Posterior cingulate gyrus (tissue), 11 donors: Measurements from ENCODE around the gene FBXL13.

Experiments
- DNase-seq, 10 donors: peaks; one replicate each; pipeline versions ENCODE4 v3.0.0 to v3.0.0-alpha.2; 2020 to 2021; ENCODE audit warnings: mixed read lengths in 3 of 10
- intact Hi-C: fragments of 100-400 bp; cut with DNase I; formaldehyde crosslinking; loops from one replicate; pipeline ENCODE4 v1.15.1; 2023

FBXL13 gene

DNA sequence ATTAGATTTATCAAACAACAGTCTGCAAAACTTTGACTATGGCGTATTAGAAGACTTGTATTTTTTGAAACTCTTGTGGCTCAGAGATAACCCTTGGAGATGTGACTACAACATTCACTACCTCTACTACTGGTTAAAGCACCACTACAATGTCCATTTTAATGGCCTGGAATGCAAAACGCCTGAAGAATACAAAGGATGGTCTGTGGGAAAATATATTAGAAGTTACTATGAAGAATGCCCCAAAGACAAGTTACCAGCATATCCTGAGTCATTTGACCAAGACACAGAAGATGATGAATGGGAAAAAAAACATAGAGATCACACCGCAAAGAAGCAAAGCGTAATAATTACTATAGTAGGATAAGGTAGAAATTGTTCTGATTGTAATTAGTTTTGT, 130.4 kb downstream of the FBXL13 start:
- no peak for DNase-seq
- intact Hi-C loops: no loop called here

DNA sequence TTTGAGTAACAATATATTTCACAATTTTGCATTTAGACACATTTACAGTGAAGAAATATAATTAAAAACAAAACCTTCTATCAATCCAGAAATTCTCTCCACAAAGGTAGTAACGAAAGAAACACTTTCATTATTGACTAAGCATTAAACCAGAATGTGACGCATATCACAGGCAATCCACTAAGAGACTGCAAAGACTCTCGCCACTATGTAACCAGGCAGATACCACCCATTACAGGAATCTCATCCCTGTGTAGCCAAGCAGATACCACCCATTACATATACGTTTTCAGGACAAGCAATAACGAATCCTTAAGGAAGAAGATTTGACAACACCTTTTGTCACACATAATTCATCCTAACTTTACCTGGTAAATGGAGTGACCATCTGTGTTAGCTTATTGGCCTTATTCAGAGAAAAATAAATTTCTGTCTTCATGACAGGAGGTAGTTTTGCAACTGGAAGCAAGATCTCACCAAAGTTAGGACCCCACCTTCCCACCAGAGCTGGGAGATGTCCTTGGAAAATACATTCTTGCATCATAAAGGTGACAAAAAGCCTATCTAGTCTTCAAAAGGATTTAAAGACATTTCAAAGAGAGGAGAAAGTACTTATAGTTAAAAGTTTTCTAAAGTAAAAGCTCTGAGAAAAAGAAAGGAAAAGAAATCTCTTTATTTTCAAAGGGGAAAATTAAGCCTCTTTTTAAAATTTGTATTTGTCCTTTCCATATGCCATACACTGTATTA, 131.0 kb downstream of the FBXL13 start:
- intact Hi-C loops: no loop called here
- DNase-seq: no peak

DNA sequence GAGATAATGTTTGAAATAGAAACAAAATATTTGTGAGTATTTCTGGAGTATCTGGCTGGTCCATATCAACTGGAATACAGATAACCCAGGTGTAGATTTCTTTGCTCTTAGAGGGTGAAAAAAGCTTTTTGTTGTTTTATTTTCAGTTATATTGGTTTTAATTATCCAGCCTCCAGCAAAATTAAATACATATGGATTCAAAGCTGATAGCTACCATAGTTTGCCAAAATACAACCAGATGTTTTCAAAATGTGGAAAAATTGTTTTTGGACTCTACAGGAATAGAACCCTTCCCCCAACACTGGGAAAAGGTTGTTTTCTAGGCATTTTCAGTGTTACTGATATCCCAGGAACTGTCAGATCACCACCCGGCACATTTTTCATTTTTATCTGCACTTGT, 131.7 kb downstream of the FBXL13 start:
- intact Hi-C loops: no loop called here
- no peak for DNase-seq

DNA sequence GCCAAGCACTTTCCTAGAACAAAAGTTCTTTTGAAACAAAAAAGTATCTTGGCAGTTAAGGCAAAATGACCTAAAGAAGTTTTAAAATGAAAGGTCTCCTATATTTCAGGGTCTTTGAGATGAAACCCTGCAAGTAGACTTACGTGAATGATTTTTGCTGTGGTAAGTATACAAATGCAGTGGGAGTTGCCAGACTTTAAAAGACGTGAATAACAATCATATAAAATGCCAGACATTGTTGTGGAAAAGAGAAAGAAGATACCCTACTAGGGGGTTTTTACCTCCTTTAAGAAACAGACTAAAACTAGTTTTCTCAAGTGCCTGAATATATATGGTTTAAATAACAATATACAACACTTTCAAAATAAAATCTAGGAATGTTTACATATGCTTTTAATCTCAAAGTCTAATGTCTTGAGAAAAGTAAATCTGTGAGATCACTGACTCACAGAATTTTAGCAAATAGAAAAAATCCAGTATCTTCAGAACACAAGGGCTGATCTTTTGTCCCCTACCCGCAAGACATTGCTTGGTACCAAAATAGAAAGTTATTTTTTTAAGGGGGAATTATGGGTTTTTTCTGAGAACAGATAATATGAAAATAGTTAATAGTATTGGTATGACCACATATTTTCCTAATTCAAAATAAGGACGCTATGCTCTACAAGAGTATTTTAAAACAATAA, 132.3 kb downstream of the FBXL13 start:
- intact Hi-C loops: no loop called here
- DNase-seq: no peak

DNA sequence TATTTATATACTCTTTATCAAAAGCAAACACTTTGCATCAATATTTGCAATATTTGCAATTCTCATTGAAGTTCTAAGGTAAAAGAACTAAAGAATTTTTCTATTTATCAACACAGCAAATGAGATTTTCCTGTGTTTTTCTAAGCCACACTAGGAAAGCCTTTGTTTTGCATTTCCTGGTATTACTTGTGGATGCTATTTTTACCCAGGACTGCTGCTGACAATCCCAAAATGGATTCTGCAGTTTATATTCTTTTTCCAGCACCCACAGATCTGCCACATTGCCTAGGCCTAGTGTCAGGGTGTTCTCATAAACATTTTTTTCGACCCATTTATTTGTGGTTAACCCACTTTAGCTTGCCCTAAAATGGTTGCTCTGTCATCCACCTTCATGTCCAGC, 135.9 kb downstream of the FBXL13 start:
- DNase-seq: no peak
- intact Hi-C loops: no loop called here

DNA sequence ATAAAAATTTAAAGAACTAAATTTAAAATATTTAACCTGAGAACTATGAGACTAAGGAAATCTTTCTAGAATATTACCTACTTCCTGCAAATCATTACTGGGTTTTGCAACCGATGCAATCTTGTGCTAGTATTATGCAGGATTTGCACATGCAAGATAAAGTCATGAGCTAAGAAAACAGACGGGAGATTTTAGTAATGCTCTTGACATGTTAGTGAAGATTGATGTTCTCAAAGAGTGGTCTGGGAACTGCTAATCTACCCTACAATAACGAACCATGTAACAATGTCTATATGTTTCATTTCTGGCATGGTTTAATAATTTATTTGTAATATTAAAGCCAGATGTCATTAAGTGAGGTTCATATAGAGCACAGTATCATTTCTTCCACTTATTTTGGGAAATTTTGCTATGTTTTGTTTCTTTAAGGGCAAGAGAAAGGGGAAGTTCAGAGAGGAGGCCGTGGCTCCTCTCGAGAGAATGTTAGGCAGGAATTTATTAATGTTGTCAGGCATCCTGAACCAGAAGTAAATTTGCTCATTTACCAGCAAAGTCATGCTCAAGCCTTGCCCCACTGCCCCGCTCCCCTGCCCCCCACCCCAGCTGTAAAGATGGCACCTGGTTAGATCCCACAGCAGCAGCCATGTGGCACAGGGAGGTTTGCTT, 139.0 kb downstream of the FBXL13 start:
- no peak for DNase-seq
- intact Hi-C loops: no loop called here

DNA sequence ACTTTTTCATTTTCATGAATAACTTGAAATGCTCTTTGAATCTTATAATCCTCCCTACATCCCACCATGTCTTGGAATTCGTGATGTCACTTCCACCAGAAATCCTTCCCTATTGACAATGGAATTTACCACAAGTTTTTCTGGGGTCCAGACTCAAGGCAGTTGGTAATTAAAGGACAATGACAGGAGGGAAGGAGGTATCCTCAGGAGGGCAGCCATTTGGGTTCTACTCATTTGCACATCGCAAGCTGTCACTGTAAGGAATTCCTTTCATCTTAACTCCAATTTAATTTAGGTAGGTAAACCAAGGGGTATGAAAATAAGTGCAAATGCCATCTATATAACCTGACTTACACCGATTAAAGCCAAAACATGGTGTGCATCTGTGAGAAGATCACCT, 139.9 kb downstream of the FBXL13 start:
- intact Hi-C loops: no loop called here
- DNase-seq: no peak

DNA sequence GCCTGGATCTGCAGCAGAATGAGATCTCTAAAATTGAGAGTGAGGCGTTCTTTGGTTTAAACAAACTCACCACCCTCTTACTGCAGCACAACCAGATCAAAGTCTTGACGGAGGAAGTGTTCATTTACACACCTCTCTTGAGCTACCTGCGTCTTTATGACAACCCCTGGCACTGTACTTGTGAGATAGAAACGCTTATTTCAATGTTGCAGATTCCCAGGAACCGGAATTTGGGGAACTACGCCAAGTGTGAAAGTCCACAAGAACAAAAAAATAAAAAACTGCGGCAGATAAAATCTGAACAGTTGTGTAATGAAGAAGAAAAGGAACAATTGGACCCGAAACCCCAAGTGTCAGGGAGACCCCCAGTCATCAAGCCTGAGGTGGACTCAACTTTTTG, 140.4 kb downstream of the FBXL13 start:
- intact Hi-C loops: no loop called here
- DNase-seq: no peak

DNA sequence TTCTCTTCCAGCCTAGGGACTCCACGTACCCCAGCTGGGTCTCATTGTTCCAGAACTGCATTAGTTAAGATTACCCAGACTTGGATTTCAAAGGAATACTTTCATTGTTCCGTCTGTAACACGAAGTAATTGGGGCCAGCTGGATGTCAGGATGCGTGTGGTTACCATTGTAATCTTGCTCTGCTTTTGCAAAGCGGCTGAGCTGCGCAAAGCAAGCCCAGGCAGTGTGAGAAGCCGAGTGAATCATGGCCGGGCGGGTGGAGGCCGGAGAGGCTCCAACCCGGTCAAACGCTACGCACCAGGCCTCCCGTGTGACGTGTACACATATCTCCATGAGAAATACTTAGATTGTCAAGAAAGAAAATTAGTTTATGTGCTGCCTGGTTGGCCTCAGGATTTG, 140.8 kb downstream of the FBXL13 start:
- DNase-seq: peak in 6 of 10 donors; percentile 4 to 85 (median 30)
- intact Hi-C loops: no loop called here

DNA sequence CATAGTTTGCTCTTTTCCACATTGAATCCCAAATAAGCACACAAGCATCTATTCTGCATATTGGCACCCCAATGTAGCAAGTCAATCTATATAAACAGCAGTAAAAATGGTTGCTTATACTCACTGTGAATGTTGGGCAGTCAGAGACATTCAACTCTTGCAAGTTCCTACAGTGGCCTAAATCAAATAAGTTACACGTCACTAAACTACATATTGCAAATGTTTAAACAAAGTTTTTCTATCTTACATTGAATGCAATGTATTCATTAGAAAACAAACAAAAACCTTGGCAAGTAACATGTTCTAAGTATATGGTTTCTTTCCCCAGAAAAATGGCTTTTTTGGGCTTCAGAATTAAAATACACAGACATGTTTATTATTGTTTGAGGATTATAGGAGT, 142.8 kb downstream of the FBXL13 start:
- intact Hi-C loops: no loop called here

DNA sequence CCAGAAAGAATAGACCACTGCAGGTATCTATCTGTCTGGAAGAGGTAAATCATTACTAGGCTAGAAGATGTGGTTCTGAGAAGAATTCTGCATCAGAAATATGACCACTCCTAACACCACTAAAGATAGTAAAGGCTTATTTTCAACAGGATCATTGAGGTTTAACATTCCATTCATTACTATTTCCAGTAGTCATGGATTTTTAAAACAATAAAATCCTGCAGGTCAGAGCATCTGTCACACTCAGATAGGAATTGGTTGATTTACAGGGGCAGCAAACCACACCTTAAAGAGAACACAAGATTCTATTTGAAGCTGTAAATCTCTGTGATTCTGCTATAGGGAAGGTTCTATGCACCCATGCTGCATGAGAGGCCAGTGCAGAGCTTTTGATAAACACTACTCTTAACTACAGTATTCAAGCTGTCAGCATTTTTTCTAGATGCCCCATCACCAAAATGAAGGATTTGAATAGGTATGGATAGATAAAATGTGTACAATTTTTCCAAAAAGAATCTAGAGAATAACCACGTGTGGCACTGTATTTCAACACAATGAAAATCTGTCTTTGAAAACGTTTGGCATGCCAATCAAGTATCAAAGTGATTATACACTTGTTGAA, 147.2 kb downstream of the FBXL13 start:
- DNase-seq: no peak
- intact Hi-C loops: no loop called here

More for the DNA sequence above, 142.8 kb downstream of the FBXL13 start:
- no peak for DNase-seq

DNA sequence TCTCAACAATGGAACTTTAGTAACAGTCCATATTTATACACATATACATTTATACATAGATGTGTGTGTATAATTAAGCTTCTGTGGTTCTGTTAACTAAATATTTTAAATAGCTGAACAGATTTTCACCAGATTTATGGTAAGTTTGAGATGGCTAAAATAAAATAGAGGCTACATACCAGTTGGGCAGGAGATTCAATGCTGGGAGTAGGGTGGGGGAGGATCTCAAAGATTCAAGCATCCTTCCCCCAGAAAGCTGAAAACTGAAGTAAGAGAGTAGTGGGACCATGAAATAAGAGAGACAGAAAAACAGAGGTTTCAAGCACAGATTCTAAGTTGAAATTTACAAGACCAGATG, 147.8 kb downstream of the FBXL13 start:
- DNase-seq: no peak
- intact Hi-C loops: no loop called here

DNA sequence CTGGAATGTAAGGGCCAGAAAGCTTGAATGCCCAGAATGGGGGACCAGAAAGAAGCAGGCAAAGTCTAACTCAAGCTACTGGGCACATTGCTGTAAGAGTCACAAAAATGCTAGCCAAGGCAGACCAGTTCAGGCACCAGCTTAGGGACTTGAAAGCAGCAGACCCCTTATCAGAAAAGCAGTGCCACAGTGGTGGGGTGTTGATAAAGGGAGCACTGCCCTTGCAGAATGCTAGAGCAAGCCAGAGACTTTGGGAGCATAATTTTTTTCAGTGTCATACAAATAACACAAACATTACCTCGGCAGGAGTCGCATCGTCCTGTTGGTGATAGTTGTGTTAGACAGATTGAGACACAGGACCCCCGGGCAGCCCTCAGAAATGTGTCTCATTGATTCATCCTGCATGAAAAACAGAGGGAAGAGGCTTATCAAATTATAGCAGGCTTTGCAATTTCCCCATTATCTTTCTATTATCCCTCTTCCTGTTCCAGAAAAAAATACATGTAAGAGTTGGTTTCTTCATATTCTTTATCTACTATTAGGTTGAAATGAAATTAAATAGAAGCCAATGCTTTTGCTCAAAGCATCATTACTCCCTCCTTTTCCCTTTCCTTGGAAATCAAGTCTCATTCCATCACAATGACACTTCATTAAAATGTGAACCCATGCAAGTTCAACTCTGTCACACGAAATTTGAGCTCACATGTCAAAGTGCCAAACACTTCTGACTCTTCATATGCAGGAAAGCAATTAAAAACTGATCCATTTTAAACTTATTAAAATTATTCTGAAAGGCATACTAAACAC, 148.4 kb downstream of the FBXL13 start:
- DNase-seq: no peak
- intact Hi-C loops: no loop called here

DNA sequence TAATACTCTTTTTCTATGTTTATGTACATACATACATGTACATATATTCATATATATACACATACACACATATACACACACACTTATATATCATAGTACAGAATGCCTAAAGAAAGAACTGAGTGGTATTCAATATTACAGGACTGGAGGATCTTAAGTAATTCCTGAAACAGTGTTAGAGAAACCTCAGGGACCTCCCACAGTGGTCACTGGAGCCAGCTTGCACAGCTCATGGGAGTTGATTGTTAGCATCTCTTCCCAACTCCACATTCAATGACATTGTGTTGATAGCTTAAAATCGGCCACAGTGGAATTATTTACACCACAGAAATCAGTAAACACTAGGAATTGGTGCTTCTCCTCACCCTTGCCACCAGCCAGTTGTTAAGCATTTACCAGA, 155.8 kb downstream of the FBXL13 start:
- intact Hi-C loops: no loop called here
- no peak for DNase-seq

DNA sequence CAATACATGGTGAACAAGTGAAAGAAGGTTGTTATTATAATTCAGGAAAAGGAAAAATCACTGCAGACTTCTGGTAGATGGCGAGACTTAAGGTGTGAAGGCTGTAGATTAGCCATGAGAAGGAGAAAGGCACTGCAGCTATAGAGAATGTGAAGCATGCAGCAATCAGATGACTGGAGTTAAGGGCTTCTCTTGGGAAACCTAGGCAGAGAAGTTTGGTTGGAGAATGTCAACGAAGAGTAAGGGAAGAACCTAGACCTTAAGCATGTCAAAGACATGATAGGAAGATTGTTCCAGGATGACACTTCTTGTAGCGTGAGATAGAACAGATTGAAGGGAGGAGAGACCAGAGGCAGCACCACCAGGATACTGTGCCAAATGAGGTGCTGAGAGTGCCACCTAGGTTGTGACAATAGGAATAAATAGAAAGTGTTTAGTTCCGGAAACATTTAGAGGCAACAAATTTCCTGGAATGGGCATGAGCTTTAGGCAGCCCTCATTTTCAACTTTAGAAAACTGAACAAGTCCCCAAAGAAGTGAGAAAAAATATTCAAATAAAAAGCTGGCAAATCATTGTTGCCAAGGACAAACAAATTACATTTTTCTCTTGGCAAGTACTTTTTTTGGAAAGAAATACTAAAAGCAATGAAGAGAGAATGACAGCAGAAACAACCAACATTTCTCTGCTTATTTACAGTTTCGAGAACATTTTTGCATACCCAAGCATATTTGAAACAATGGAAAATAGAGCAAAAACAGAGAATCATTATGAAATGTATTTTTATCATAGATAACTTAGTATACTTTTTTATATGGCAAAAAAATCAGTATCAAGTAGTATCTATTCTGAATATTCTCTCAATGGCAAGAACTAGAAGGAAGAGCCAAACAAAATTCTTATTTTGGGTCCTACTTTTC, 156.9 kb downstream of the FBXL13 start:
- no peak for DNase-seq
- intact Hi-C loops: no loop called here

DNA sequence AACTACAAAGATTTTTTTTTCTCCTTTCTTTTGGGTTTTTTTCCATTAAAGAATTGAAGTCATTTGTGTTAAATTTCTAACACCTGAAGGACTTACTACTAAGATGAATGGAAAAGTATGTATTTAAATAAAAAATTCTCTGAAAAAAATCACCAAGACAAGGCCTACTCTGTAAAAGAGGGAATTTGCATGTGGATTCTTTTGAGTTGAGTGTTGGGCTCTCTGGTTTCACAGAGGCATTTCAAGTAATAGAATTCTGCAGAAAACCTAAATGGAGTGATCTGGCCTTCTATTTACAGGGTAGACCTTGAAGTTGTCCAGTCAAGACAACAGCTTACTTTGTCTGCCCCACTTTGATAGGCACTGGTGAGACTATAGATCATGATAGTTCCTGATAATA, 157.7 kb downstream of the FBXL13 start:
- intact Hi-C loops: no loop called here
- DNase-seq: no peak

DNA sequence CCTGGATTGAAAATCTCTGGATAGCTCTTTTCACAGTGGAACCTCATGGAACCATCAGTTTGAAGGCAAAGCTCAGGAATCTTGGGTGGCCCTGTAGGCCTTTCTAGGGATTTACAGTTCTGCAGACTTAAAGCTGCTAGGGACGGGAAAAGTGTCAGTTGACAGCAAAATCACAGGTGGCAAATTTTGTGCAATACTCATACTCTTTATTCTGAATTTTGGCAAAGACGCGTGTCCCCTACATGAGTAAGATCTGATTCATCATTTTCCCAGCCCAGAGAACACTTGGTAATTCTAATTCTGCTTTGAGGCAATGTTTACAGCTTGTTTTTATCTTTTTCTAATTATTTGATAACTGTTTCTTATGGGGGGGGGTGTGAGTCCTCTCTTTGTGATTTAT, 158.2 kb downstream of the FBXL13 start:
- intact Hi-C loops: no loop called here
- no peak for DNase-seq

DNA sequence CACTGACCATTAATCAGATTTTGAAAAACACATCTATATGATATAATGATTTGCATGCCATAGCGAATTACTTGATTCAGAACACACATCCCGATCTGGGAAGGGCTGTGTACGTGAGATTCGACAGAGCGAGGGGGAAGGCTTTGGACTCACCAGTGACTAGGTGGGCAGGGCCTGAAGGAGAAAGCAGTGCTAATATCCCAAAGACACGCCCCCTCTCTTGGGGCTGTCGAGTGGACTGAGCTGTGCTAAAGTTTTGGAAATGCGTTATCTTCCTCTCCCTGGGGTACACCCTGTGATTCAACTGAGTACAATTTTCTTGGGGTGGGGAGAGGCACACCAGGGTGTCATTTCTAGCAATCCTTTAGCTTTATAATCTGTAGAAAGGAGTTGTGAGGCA, 160.0 kb downstream of the FBXL13 start:
- intact Hi-C loops: no loop called here
- no peak for DNase-seq

DNA sequence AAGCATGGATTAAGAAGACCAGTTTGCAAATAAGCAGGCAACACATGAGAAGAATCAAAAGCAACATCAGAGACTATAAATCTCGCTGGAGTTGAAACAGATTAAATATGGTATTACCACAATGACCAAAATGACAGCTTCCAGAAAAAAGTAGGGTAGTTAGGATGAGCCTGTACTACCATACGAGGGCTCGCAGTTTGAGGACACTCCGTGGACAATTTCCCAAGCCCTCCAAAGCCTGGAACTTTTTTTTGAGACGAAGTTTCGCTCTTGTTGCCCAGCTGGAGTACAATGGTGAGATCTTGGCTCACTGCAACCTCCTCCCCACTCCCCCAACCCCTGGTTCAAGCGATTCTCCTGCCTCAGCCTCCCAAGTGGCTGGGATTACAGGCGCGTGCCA, 160.8 kb downstream of the FBXL13 start:
- no peak for DNase-seq
- intact Hi-C loops: no loop called here

DNA sequence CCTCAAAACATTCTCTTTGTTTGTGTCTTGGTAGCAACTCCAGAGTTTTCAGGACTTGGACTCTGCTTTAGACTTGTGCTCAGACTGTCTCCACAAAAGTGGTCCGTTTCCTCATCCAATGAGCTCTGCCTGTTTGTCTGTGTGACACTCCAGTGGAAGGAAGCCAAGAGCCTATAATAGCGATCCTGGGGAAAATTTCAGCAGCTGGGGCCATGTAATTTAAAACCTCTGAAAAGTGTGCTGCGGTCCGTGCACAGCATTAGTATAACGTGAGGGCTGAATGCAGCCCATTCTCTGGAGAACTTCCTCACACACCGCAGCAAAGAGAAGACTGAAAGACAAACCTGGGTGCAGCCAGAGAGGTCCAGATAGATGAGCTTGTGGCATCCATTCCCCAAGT, 161.9 kb downstream of the FBXL13 start, which contains the start of gene LRRC17:
Gene LRRC17 (plus strand): TSS at position 259 of the 400 bp plus-strand sequence. CDS start 20,914 bp downstream, outside the sequence.
- intact Hi-C loops: no loop called here
- no peak for DNase-seq
